Measurements from ENCODE around the gene C1RL. TPM values are rescaled to one million over a fixed set of nuclear protein-coding genes. Genes with fewer than 3 reads are reported as not detected.

C1RL gene
- polyA plus RNA-seq, 2 of the 4 experiments (the other 2 are of a cell fraction): 25.2 to 30.4 TPM

DNA sequence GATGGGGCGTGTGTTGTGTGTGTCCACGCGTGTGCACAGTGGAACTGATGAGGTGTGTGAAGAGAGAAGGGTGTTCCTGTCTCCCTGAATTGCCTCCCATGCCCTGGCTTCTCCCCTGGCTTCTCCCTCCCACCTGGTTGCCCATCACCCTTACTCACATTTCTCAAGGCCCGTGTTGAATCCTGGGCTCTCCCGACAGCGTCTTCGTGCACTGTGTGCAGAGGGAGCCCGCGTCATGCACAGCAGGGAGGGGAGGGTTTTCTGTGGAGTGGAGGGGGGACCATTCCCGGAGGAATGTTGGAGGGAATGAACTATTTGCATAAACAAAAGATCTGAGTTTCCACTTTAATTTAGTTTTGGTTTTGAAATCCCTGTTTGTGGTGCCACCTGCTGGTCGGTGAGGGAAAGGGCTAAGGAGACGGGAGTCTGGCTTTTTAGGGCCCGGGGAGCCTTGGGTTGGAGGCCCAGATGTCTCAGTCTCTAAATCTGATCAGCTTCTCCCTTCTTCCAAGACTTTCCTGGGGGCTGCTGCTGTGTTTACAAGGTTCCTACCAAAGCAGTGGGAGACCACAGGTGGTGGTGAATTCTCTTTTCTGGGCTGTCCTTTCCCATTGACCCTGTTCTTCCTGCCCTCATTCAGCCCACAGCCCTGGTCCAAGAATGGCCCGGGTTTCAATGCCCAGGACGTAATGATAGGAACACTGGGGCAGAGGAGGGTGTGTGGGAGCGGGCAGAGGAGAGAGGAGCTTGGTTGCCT lies 16.6 kb downstream of the C1RL start, which contains the start of gene C1R:
TSS of gene C1R (minus strand) at position 217 of the 757 bp plus-strand sequence. CDS start at position 160, 57 bp downstream.
- whole genome bisulfite sequencing (ENCODE audit: missing lambda C conversion rate): 24% methylated on average over 16 of the region's 16 CpGs
- ChIA-PET CTCF (interaction anchor here (0.5 to 13.4 kb wide), 23 partner anchors 10 to 161 kb away, joined by 3 to 197 read pairs (median 4); partner anchors contain the start of genes C1RL and C1S), POLR2A (interaction anchor here (0.6 to 3.6 kb wide), 3 partner anchors 18 to 32 kb away, joined by 3 to 19 read pairs (median 4); partner anchors contain the start of gene C1S)
- DNase-seq (ENCODE audit: low read depth in 1 of 2, low spot score in 1 of 2): peak; percentile 69 to 72
- peak within 1 kb of the TSS; percentile 79 for H3K4me2 ChIP-seq
- peak; percentile 7 for FAIRE-seq
- ATAC-seq: peak; percentile 52 to 80
- H3K27ac ChIP-seq: peak within 1 kb of the TSS; percentile 85 to 91
- peak within 1 kb of the TSS; percentile 37 for H3K4me3 ChIP-seq
- peaks cover 20% of the 10 kb centered on the region; the same call in 2 of the 3 replicates for H3K4me1 ChIP-seq
- H3K9me3 ChIP-seq: no peaks in the 10 kb centered on the region
- TF ChIP-seq HOXB5 (CRISPR knock-in tag; IDR thresholded peaks at IDR 0.05): no peak
- TF ChIP-seq RFX5 (IDR thresholded peaks at IDR 0.05): no peak
- TF ChIP-seq MYC (IDR thresholded peaks at IDR 0.05; ENCODE audit: borderline replicate concordance, low read length): no peak
- TF ChIP-seq, protein P1, sequence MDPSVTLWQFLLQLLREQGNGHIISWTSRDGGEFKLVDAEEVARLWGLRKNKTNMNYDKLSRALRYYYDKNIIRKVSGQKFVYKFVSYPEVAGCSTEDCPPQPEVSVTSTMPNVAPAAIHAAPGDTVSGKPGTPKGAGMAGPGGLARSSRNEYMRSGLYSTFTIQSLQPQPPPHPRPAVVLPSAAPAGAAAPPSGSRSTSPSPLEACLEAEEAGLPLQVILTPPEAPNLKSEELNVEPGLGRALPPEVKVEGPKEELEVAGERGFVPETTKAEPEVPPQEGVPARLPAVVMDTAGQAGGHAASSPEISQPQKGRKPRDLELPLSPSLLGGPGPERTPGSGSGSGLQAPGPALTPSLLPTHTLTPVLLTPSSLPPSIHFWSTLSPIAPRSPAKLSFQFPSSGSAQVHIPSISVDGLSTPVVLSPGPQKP (IDR thresholded peaks at IDR 0.05; ENCODE audit: low read depth, low read length): no peak
- TF ChIP-seq TP53 (CRISPR knock-in tag; IDR thresholded peaks at IDR 0.05): peak; percentile 47; the same call in 1 of the 2 replicates
- TF ChIP-seq TFCP2L1 (CRISPR knock-in tag; IDR thresholded peaks at IDR 0.05): no peak
- no peak for TF ChIP-seq RARB (CRISPR knock-in tag; IDR thresholded peaks at IDR 0.05)
- no peak for TF ChIP-seq SREBF2 (IDR thresholded peaks at IDR 0.05)
- no peak for TF ChIP-seq ESRRA (IDR thresholded peaks at IDR 0.05; ENCODE audit: borderline replicate concordance, low read length)
- peak; percentile 88 to 92 for TF ChIP-seq RAD21 (conservative IDR thresholded peaks at IDR 0.05 in 1 of 2, IDR thresholded peaks at IDR 0.05 in 1 of 2)
- TF ChIP-seq RCOR1 (IDR thresholded peaks at IDR 0.05; ENCODE audit: low read depth, low read length): no peak
- TF ChIP-seq EP300 (IDR thresholded peaks at IDR 0.05): no peak
- TF ChIP-seq POLR2AphosphoS2 (conservative IDR thresholded peaks at IDR 0.05; ENCODE audit: low read length): no peak; the same call in 1 of the 2 replicates
- no peak for TF ChIP-seq EHF (CRISPR knock-in tag; IDR thresholded peaks at IDR 0.05)
- TF ChIP-seq, protein P2, sequence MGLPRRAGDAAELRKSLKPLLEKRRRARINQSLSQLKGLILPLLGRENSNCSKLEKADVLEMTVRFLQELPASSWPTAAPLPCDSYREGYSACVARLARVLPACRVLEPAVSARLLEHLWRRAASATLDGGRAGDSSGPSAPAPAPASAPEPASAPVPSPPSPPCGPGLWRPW (IDR thresholded peaks at IDR 0.05): no peak
- no peak for TF ChIP-seq NR3C1 (IDR thresholded peaks at IDR 0.05)
- TF ChIP-seq, protein P3, sequence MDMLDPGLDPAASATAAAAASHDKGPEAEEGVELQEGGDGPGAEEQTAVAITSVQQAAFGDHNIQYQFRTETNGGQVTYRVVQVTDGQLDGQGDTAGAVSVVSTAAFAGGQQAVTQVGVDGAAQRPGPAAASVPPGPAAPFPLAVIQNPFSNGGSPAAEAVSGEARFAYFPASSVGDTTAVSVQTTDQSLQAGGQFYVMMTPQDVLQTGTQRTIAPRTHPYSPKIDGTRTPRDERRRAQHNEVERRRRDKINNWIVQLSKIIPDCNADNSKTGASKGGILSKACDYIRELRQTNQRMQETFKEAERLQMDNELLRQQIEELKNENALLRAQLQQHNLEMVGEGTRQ (IDR thresholded peaks at IDR 0.05): no peak
- TF ChIP-seq PHF8 (IDR thresholded peaks at IDR 0.05; ENCODE audit: borderline replicate concordance, low read depth): no peak
- no peak for TF ChIP-seq JUNB (IDR thresholded peaks at IDR 0.05)
- TF ChIP-seq, protein P4, sequence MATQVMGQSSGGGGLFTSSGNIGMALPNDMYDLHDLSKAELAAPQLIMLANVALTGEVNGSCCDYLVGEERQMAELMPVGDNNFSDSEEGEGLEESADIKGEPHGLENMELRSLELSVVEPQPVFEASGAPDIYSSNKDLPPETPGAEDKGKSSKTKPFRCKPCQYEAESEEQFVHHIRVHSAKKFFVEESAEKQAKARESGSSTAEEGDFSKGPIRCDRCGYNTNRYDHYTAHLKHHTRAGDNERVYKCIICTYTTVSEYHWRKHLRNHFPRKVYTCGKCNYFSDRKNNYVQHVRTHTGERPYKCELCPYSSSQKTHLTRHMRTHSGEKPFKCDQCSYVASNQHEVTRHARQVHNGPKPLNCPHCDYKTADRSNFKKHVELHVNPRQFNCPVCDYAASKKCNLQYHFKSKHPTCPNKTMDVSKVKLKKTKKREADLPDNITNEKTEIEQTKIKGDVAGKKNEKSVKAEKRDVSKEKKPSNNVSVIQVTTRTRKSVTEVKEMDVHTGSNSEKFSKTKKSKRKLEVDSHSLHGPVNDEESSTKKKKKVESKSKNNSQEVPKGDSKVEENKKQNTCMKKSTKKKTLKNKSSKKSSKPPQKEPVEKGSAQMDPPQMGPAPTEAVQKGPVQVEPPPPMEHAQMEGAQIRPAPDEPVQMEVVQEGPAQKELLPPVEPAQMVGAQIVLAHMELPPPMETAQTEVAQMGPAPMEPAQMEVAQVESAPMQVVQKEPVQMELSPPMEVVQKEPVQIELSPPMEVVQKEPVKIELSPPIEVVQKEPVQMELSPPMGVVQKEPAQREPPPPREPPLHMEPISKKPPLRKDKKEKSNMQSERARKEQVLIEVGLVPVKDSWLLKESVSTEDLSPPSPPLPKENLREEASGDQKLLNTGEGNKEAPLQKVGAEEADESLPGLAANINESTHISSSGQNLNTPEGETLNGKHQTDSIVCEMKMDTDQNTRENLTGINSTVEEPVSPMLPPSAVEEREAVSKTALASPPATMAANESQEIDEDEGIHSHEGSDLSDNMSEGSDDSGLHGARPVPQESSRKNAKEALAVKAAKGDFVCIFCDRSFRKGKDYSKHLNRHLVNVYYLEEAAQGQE (IDR thresholded peaks at IDR 0.05): no peak
- TF ChIP-seq, protein P5, sequence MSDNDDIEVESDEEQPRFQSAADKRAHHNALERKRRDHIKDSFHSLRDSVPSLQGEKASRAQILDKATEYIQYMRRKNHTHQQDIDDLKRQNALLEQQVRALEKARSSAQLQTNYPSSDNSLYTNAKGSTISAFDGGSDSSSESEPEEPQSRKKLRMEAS (IDR thresholded peaks at IDR 0.05): no peak; the same call in 1 of the 2 replicates
- TF ChIP-seq, protein P6, sequence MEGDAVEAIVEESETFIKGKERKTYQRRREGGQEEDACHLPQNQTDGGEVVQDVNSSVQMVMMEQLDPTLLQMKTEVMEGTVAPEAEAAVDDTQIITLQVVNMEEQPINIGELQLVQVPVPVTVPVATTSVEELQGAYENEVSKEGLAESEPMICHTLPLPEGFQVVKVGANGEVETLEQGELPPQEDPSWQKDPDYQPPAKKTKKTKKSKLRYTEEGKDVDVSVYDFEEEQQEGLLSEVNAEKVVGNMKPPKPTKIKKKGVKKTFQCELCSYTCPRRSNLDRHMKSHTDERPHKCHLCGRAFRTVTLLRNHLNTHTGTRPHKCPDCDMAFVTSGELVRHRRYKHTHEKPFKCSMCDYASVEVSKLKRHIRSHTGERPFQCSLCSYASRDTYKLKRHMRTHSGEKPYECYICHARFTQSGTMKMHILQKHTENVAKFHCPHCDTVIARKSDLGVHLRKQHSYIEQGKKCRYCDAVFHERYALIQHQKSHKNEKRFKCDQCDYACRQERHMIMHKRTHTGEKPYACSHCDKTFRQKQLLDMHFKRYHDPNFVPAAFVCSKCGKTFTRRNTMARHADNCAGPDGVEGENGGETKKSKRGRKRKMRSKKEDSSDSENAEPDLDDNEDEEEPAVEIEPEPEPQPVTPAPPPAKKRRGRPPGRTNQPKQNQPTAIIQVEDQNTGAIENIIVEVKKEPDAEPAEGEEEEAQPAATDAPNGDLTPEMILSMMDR (IDR thresholded peaks at IDR 0.05): peak; percentile 92
- TF ChIP-seq NFE2L2 (conservative IDR thresholded peaks at IDR 0.05; ENCODE audit: low read length): no peak
- no peak for TF ChIP-seq HDAC2 (IDR thresholded peaks at IDR 0.05)
- TF ChIP-seq HOXA7 (CRISPR knock-in tag; IDR thresholded peaks at IDR 0.05): no peak
- no peak for TF ChIP-seq FOSL2 (IDR thresholded peaks at IDR 0.05)
- TF ChIP-seq FOSL2 (CRISPR knock-in tag; IDR thresholded peaks at IDR 0.05): 0 out of 2 replicates have a peak, but pooled peaks have one; percentile 3
- no peak for TF ChIP-seq MAZ (IDR thresholded peaks at IDR 0.05; ENCODE audit: borderline replicate concordance, low read depth, low read length)
- TF ChIP-seq JUN (IDR thresholded peaks at IDR 0.05): no peak; a peak in 1 of 5 replicates
- TF ChIP-seq GATA3 (IDR thresholded peaks at IDR 0.05; ENCODE audit: borderline replicate concordance): no peak
- no peak for TF ChIP-seq FOXS1 (CRISPR knock-in tag; IDR thresholded peaks at IDR 0.05)
- TF ChIP-seq CEBPB (IDR thresholded peaks at IDR 0.05): no peak
- TF ChIP-seq, protein P7, sequence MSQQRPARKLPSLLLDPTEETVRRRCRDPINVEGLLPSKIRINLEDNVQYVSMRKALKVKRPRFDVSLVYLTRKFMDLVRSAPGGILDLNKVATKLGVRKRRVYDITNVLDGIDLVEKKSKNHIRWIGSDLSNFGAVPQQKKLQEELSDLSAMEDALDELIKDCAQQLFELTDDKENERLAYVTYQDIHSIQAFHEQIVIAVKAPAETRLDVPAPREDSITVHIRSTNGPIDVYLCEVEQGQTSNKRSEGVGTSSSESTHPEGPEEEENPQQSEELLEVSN (IDR thresholded peaks at IDR 0.05; ENCODE audit: borderline replicate concordance, low read depth): no peak
